Adrenal gland (tissue), 5 donors: ENCODE data around the gene BSND.

ENCODE experiments used
- POLR2A ChIP-seq, 2 donors: fragments of 450-650 bp; IDR thresholded peaks; one replicate each; pipeline ENCODE4 v1.6.1; 2017; ENCODE audit warnings: antibody characterized with exemption in 2 of 2, mild to moderate bottlenecking in 2 of 2, moderate library complexity in 1 of 2
- TF ChIP-seq, protein P1 (sequence below), 6 experiments: fragments of 450-650 bp in 4 of 6; fragments of 200-600 bp in 2 of 6; sonication (generic) in 1 of 6; IDR thresholded peaks; 1 replicate in 5 of 6; 2 replicates in 1 of 6; pipeline versions ENCODE4 v1.5.1 to v1.8.0; 2016 to 2021; ENCODE audit warnings: antibody characterized with exemption in 6 of 6, mild to moderate bottlenecking in 2 of 6, moderate library complexity in 1 of 6
- donor health status: DM: no; HTN: no; CAD: no.

GRCh38 chr1:55050283-55050682 lies 51.5 kb downstream of the BSND start:
- TF ChIP-seq, protein P1, sequence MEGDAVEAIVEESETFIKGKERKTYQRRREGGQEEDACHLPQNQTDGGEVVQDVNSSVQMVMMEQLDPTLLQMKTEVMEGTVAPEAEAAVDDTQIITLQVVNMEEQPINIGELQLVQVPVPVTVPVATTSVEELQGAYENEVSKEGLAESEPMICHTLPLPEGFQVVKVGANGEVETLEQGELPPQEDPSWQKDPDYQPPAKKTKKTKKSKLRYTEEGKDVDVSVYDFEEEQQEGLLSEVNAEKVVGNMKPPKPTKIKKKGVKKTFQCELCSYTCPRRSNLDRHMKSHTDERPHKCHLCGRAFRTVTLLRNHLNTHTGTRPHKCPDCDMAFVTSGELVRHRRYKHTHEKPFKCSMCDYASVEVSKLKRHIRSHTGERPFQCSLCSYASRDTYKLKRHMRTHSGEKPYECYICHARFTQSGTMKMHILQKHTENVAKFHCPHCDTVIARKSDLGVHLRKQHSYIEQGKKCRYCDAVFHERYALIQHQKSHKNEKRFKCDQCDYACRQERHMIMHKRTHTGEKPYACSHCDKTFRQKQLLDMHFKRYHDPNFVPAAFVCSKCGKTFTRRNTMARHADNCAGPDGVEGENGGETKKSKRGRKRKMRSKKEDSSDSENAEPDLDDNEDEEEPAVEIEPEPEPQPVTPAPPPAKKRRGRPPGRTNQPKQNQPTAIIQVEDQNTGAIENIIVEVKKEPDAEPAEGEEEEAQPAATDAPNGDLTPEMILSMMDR (IDR thresholded peaks at IDR 0.05): no peak
- TF ChIP-seq POLR2A (IDR thresholded peaks at IDR 0.05): no peak
